Bronchial epithelial cell (primary cell): Measurements from ENCODE around the gene CBLL1. TPM values are rescaled to one million over a fixed set of nuclear protein-coding genes. Genes with fewer than 3 reads are reported as not detected.

Source experiments
- DNase-seq: peaks from one replicate; pipeline ENCODE4 v3.0.0-alpha.2; 2010; ENCODE audit warnings: low read depth
- FAIRE-seq: peaks from 2 replicates; lab custom pipeline; 2011; peaks lifted over from hg19 to GRCh38; lab: Jason Lieb, UNC
- H3K27me3 ChIP-seq: 2 replicates; pipeline ENCODE4 v1.5.1; 2011; ENCODE audit warnings: low read length; ENCODE audit not compliant: control insufficient read depth, insufficient read depth
- H3K36me3 ChIP-seq: 2 replicates; pipeline ENCODE4 v1.5.1; 2011; ENCODE audit warnings: low read length; ENCODE audit not compliant: control insufficient read depth, insufficient read depth
- H3K4me3 ChIP-seq: 2 replicates; pipeline ENCODE4 v1.5.1; 2011; ENCODE audit warnings: mild to moderate bottlenecking, low read depth, low read length, control low read depth
- total RNA-seq: library from RNA; depleted of rRNA; stranded (reverse); fragments of >200 nt; gene quantifications from 2 replicates; pipeline ENCODE4 v1.2.1, GENCODE V29; 2014
- TF ChIP-seq, protein P1 (sequence below): IDR thresholded peaks from 2 replicates; pipeline ENCODE4 v1.5.1; 2011; ENCODE audit warnings: mild to moderate bottlenecking, moderate library complexity, low read length, control low read depth, inconsistent platforms; ENCODE audit not compliant: insufficient read depth, severe bottlenecking

CBLL1 gene
- total RNA-seq, 1 donor from 2014 or later, result 9.0 TPM

DNA sequence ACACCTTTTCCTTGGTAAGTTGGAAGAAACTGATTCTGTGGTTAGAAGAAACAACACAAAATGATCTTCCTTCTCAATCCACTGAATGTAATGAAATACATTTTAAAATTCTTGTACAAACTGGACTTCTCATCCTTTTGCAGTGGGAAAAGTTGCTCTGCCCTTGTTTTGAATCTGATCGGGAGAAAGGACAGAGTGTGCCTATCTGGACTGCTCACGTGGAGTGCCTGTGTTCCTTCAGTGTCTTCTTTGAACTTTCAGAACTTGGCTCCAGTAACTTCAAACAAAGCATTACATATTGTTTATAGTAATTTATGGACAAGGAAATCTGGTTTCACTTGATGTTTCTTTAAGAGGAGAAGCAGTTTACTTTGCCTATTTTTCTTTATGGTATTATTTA, 42.0 kb downstream of the CBLL1 start:
- no peak for FAIRE-seq
- Histone ChIP-seq H3K4me3 (no peak overlapping the region), H3K27me3 (no peaks in the 10 kb centered on the region), H3K36me3 (no peaks in the 10 kb centered on the region)
- TF ChIP-seq, protein P1, sequence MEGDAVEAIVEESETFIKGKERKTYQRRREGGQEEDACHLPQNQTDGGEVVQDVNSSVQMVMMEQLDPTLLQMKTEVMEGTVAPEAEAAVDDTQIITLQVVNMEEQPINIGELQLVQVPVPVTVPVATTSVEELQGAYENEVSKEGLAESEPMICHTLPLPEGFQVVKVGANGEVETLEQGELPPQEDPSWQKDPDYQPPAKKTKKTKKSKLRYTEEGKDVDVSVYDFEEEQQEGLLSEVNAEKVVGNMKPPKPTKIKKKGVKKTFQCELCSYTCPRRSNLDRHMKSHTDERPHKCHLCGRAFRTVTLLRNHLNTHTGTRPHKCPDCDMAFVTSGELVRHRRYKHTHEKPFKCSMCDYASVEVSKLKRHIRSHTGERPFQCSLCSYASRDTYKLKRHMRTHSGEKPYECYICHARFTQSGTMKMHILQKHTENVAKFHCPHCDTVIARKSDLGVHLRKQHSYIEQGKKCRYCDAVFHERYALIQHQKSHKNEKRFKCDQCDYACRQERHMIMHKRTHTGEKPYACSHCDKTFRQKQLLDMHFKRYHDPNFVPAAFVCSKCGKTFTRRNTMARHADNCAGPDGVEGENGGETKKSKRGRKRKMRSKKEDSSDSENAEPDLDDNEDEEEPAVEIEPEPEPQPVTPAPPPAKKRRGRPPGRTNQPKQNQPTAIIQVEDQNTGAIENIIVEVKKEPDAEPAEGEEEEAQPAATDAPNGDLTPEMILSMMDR, result no peak
- no peak for DNase-seq

GRCh38 chr7:107788216-107788615, 44.3 kb downstream of the CBLL1 start:
- no peak for FAIRE-seq
- Histone ChIP-seq H3K27me3 (no peaks in the 10 kb centered on the region), H3K36me3 (no peaks in the 10 kb centered on the region), H3K4me3 (no peak overlapping the region)
- no peak for DNase-seq
- TF ChIP-seq, protein P1, result no peak

- TF ChIP-seq, protein P1, result no peak
- Histone ChIP-seq H3K27me3 (no peaks in the 10 kb centered on the region), H3K4me3 (no peak overlapping the region), H3K36me3 (no peaks in the 10 kb centered on the region)
- no peak for FAIRE-seq
- no peak for DNase-seq
Observed at GRCh38 chr7:107788662-107789061, 44.7 kb downstream of the CBLL1 start.

DNA sequence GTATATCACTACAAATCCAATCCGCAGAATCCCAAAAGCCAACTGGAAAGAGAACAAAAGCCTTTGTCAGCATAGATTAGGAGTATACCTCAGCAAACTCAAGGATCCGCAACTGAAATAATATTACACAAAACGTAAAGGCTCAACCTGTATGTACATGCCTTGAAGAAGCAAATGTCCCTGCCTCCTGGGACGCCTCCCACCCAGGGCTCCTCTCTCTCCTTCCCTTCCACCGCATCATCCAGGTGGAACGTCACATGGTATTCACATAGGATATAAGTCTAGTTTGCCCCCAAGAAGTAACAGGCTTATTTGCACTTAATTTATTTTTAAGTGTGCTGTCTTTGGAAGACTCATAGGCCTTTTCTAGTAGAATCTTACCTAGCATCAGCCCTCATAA, 45.7 kb downstream of the CBLL1 start:
- DNase-seq, result no peak
- TF ChIP-seq, protein P1, result no peak
- Histone ChIP-seq H3K4me3 (no peak overlapping the region), H3K27me3 (no peaks in the 10 kb centered on the region), H3K36me3 (no peaks in the 10 kb centered on the region)
- FAIRE-seq, result no peak

GRCh38 chr7:107792364-107792763, 48.4 kb downstream of the CBLL1 start:
- H3K27me3 ChIP-seq, result no peaks in the 10 kb centered on the region
- DNase-seq, result no peak

More at GRCh38 chr7:107792364-107792763, 48.4 kb downstream of the CBLL1 start:
- Histone ChIP-seq H3K4me3 (no peak overlapping the region), H3K36me3 (no peaks in the 10 kb centered on the region)
- TF ChIP-seq, protein P1, result no peak
- FAIRE-seq, result no peak
